HFFc6 (cell line): ENCODE data around the gene RAB19. TPM values are rescaled to one million over a fixed set of nuclear protein-coding genes. Genes with fewer than 3 reads are reported as not detected.

ENCODE experiments used
- DNase-seq: peaks from one replicate; pipeline ENCODE4 v3.0.0-alpha.2; 2018
- H3K27ac Mint-ChIP-seq: 2 replicates; pipeline ENCODE4 v1.8.0; 2020; ENCODE audit warnings: mild to moderate bottlenecking, mixed read lengths
- H3K27me3 Mint-ChIP-seq: 2 replicates; pipeline ENCODE4 v1.8.0; 2021; ENCODE audit warnings: mild to moderate bottlenecking, moderate library complexity, mixed read lengths; ENCODE audit not compliant: insufficient read depth
- H3K36me3 Mint-ChIP-seq: 2 replicates; pipeline ENCODE4 v1.8.0; 2021; ENCODE audit warnings: low read depth, mixed read lengths
- H3K4me1 Mint-ChIP-seq: 2 replicates; pipeline ENCODE4 v1.8.0; 2020; ENCODE audit warnings: low read depth, mixed read lengths
- H3K4me3 Mint-ChIP-seq: 2 replicates; pipeline ENCODE4 v1.8.0; 2020; ENCODE audit warnings: mild to moderate bottlenecking, moderate library complexity, mixed read lengths
- H3K9me3 Mint-ChIP-seq: 2 replicates; pipeline ENCODE4 v1.8.0; 2020; ENCODE audit warnings: mild to moderate bottlenecking, mixed read lengths
- total RNA-seq, 6 experiments: library from RNA; stranded (reverse); fragmentation: NEBNext Ultra II Directional; extraction: Animal tissue kit (Norgen Biotek cat#: 25700); gene quantifications; 2 replicates in 1 of 6; 3 replicates in 5 of 6; pipeline ENCODE4 v1.2.3, GENCODE V29; 2021
- TF ChIP-seq, protein P1 (sequence below): fragments of 200-600 bp; sonication (generic); IDR thresholded peaks from 2 replicates; pipeline ENCODE4 v1.5.0; 2021; ENCODE audit warnings: antibody characterized with exemption, mild to moderate bottlenecking

Gene RAB19
- total RNA-seq, 6 experiments from 2014 or later, result not detected

DNA sequence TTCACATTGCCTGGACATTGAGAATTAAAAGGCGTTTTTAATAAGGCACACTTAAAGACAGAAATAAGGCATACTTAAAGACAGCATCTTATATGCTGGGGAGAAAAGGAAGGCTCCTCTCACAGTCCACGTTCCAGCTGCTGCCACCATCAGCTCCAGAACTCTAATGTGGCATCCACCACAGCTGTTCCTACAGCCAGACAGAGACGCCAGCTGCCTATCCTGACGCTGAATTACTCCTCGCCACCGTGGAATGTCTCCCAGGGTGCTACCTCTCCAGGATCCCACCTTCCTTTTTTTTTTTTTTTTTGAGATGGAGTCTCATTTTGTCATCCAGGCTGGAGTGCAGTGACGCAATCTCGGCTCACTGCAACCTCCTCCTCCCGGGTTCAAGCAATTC lies 36.3 kb upstream of the RAB19 start:
- Mint-ChIP-seq H3K27ac (no peak overlapping the region), H3K36me3 (0 out of 2 replicates have a peak, but pooled peaks cover 3% of the 10 kb centered on the region), H3K27me3 (peaks cover 2% of the 10 kb centered on the region), H3K4me1 (no peaks in the 10 kb centered on the region), H3K9me3 (no peaks in the 10 kb centered on the region), H3K4me3 (no peak overlapping the region)
- DNase-seq, result no peak
- TF ChIP-seq, protein P1, sequence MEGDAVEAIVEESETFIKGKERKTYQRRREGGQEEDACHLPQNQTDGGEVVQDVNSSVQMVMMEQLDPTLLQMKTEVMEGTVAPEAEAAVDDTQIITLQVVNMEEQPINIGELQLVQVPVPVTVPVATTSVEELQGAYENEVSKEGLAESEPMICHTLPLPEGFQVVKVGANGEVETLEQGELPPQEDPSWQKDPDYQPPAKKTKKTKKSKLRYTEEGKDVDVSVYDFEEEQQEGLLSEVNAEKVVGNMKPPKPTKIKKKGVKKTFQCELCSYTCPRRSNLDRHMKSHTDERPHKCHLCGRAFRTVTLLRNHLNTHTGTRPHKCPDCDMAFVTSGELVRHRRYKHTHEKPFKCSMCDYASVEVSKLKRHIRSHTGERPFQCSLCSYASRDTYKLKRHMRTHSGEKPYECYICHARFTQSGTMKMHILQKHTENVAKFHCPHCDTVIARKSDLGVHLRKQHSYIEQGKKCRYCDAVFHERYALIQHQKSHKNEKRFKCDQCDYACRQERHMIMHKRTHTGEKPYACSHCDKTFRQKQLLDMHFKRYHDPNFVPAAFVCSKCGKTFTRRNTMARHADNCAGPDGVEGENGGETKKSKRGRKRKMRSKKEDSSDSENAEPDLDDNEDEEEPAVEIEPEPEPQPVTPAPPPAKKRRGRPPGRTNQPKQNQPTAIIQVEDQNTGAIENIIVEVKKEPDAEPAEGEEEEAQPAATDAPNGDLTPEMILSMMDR, result no peak

GRCh38 chr7:140369294-140369693 lies 34.6 kb upstream of the RAB19 start:
- Mint-ChIP-seq H3K4me1 (no peaks in the 10 kb centered on the region), H3K27ac (no peak overlapping the region), H3K4me3 (no peak overlapping the region), H3K9me3 (no peaks in the 10 kb centered on the region), H3K36me3 (0 out of 2 replicates have a peak, but pooled peaks cover 3% of the 10 kb centered on the region), H3K27me3 (peaks cover 2% of the 10 kb centered on the region)
- TF ChIP-seq, protein P1, result no peak
- no peak for DNase-seq

GRCh38 chr7:140375323-140375722 lies 28.5 kb upstream of the RAB19 start:
- peaks cover 3% of the 10 kb centered on the region for H3K27me3 Mint-ChIP-seq
- TF ChIP-seq, protein P1, result no peak
- no peak overlapping the region for H3K27ac Mint-ChIP-seq
- H3K36me3 Mint-ChIP-seq, result peaks cover 6% of the 10 kb centered on the region
- DNase-seq, result no peak
- no peaks in the 10 kb centered on the region for H3K4me1 Mint-ChIP-seq
- H3K4me3 Mint-ChIP-seq, result no peak overlapping the region
- H3K9me3 Mint-ChIP-seq, result no peaks in the 10 kb centered on the region

GRCh38 chr7:140375892-140376730 lies 27.7 kb upstream of the RAB19 start:
- Mint-ChIP-seq H3K27me3 (peaks cover 3% of the 10 kb centered on the region), H3K27ac (no peak overlapping the region), H3K4me1 (no peaks in the 10 kb centered on the region), H3K36me3 (peaks cover 6% of the 10 kb centered on the region), H3K9me3 (no peaks in the 10 kb centered on the region), H3K4me3 (no peak overlapping the region)
- TF ChIP-seq, protein P1, result no peak
- no peak for DNase-seq

GRCh38 chr7:140383954-140384713 lies 19.7 kb upstream of the RAB19 start:
- TF ChIP-seq, protein P1, result no peak
- Mint-ChIP-seq H3K36me3 (peaks cover 4% of the 10 kb centered on the region; the same call in 1 of the 2 replicates), H3K4me1 (peaks cover 9% of the 10 kb centered on the region; the same call in 1 of the 2 replicates), H3K27me3 (peaks cover 1% of the 10 kb centered on the region; the same call in 1 of the 2 replicates), H3K4me3 (no peak overlapping the region), H3K27ac (no peak overlapping the region), H3K9me3 (no peaks in the 10 kb centered on the region)
- DNase-seq, result no peak
